ENCODE results near the gene KANSL3.
"Not testable (repeated sequence)": the region's sequence is repeated elsewhere in the genome, so short reads cannot be mapped to it uniquely, and the experiment has no call there.

GRCh38 chr2:96557421-96557820, 80.7 kb downstream of the KANSL3 start:
- not testable (repeated sequence) for TF ChIP-seq CTCF (conservative IDR thresholded peaks at IDR 0.05; ENCODE audit: low read depth in 2 of 2); POLR2AphosphoS5 (IDR thresholded peaks at IDR 0.05; ENCODE audit: low read depth); JUNB (IDR thresholded peaks at IDR 0.05; ENCODE audit: unreplicated experiment); CREB1 (CRISPR knock-in tag; IDR thresholded peaks at IDR 0.05; ENCODE audit: low read depth); EZH2 (IDR thresholded peaks at IDR 0.05; ENCODE audit: low read depth, unreplicated experiment)
